GM18508 (cell line): ENCODE results near the gene RNF181.
"Not testable (repeated sequence)": the region's sequence is repeated elsewhere in the genome, so short reads cannot be mapped to it uniquely, and the experiment has no call there.

Experiments used
- ATAC-seq: cut with Tn5 transposase; IDR thresholded peaks from one replicate; pipeline ENCODE4 v1.9.1; 2021; ENCODE audit warnings: moderate number of reproducible peaks; ENCODE audit not compliant: insufficient read depth, unreplicated experiment

RNF181 gene

GRCh38 chr2:85593023-85593422 lies 2.5 kb upstream of the RNF181 start:
- ATAC-seq = no peak

GRCh38 chr2:85594715-85595300 lies 737 bp upstream of the RNF181 start:
- ATAC-seq = no peak

GRCh38 chr2:85596026-85596333 lies 435 bp downstream of the RNF181 start:
- ATAC-seq = no peak

GRCh38 chr2:85596486-85597143 lies 1.1 kb downstream of the RNF181 start:
- no peak for ATAC-seq

GRCh38 chr2:85597241-85597640 lies 1.7 kb downstream of the RNF181 start:
- no peak for ATAC-seq

GRCh38 chr2:85598594-85599340 lies 3.2 kb downstream of the RNF181 start:
- no peak for ATAC-seq

GRCh38 chr2:85599468-85600234 lies 4.1 kb downstream of the RNF181 start:
- no peak for ATAC-seq

- ATAC-seq = no peak
Observed at GRCh38 chr2:85600235-85600575, 4.7 kb downstream of the RNF181 start.

GRCh38 chr2:85600951-85601770 lies 5.6 kb downstream of the RNF181 start:
- ATAC-seq = no peak

- ATAC-seq = peak; percentile 19
Observed at GRCh38 chr2:85601771-85602475, 6.4 kb downstream of the RNF181 start.

- ATAC-seq = peak; percentile 67
Observed at GRCh38 chr2:85602476-85603234, 7.1 kb downstream of the RNF181 start, which contains the start of gene TMEM150A. TSS of gene TMEM150A (minus strand) at chr2:85602698. CDS start at chr2:85601948, 750 bp downstream.

GRCh38 chr2:85604133-85604444 lies 8.5 kb downstream of the RNF181 start:
- ATAC-seq = not testable (repeated sequence)

- ATAC-seq = no peak
Observed at GRCh38 chr2:85604568-85605339, 9.2 kb downstream of the RNF181 start.

GRCh38 chr2:85605406-85606115 lies 10.0 kb downstream of the RNF181 start:
- no peak for ATAC-seq

GRCh38 chr2:85606116-85606455 lies 10.5 kb downstream of the RNF181 start:
- ATAC-seq = no peak

GRCh38 chr2:85607268-85608215 lies 12.0 kb downstream of the RNF181 start:
- no peak for ATAC-seq
